ENCODE measurements around the gene ATP1A1.

The ATP1A1 gene

GRCh38 chr1:116373431-116374352, 648 bp downstream of the ATP1A1 start:
- no peak for DNase-seq

GRCh38 chr1:116374353-116375147, 1.5 kb downstream of the ATP1A1 start:
- DNase-seq: no peak

GRCh38 chr1:116375148-116375886, 2.3 kb downstream of the ATP1A1 start:
- no peak for DNase-seq

GRCh38 chr1:116375887-116376728, 3.1 kb downstream of the ATP1A1 start:
- no peak for DNase-seq

- DNase-seq: no peak
Observed at GRCh38 chr1:116376729-116377086, 3.7 kb downstream of the ATP1A1 start.

- DNase-seq: no peak
Observed at GRCh38 chr1:116377541-116378529, 4.8 kb downstream of the ATP1A1 start.

GRCh38 chr1:116379057-116379630, 6.1 kb downstream of the ATP1A1 start:
- DNase-seq: no peak

- no peak for DNase-seq
Observed at GRCh38 chr1:116379674-116380498, 6.8 kb downstream of the ATP1A1 start.

- no peak for DNase-seq
Observed at GRCh38 chr1:116380499-116381242, 7.6 kb downstream of the ATP1A1 start.

GRCh38 chr1:116382321-116382720, 9.3 kb downstream of the ATP1A1 start:
- DNase-seq: no peak

- no peak for DNase-seq
Observed at GRCh38 chr1:116382857-116383483, 9.9 kb downstream of the ATP1A1 start.

GRCh38 chr1:116386042-116386441, 13.0 kb downstream of the ATP1A1 start:
- DNase-seq: no peak

- DNase-seq: no peak
Observed at GRCh38 chr1:116387551-116387950, 14.5 kb downstream of the ATP1A1 start.

- no peak for DNase-seq
Observed at GRCh38 chr1:116388122-116388521, 15.1 kb downstream of the ATP1A1 start.

- DNase-seq: no peak
Observed at GRCh38 chr1:116389013-116389412, 16.0 kb downstream of the ATP1A1 start.

- no peak for DNase-seq
Observed at GRCh38 chr1:116389686-116390085, 16.6 kb downstream of the ATP1A1 start.

- no peak for DNase-seq
Observed at GRCh38 chr1:116390195-116390594, 17.2 kb downstream of the ATP1A1 start.

- no peak for DNase-seq
Observed at GRCh38 chr1:116391185-116391584, 18.1 kb downstream of the ATP1A1 start.
